Measurements from ENCODE around the gene ULK3.

Gene ULK3

DNA sequence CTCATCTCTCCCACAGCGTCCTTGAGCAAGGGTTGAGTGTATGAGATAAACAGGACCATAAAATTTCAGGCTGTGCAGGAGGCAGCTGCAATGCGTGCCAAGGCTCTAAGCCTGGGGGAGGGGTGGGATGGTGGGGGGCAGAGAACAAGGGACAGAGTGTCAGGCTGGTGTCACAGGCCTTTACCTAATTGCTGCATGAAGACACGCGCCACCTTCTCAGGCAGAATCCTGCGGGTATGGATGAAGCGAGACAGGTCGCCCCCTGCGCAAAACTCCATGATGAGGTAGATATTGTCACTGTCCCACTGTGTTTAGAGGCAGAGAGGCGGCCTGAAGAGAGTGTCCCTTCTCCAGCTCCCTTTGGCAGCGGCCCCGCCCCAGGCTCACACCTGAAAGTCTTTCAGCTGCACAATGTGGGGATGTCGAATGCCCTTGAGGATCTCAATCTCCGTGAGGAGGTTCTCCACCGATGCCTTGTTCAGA lies 1.0 kb downstream of the ULK3 start:
- DNase-seq (ENCODE audit: low read depth in 2 of 3, low spot score in 2 of 3), result no peak

DNA sequence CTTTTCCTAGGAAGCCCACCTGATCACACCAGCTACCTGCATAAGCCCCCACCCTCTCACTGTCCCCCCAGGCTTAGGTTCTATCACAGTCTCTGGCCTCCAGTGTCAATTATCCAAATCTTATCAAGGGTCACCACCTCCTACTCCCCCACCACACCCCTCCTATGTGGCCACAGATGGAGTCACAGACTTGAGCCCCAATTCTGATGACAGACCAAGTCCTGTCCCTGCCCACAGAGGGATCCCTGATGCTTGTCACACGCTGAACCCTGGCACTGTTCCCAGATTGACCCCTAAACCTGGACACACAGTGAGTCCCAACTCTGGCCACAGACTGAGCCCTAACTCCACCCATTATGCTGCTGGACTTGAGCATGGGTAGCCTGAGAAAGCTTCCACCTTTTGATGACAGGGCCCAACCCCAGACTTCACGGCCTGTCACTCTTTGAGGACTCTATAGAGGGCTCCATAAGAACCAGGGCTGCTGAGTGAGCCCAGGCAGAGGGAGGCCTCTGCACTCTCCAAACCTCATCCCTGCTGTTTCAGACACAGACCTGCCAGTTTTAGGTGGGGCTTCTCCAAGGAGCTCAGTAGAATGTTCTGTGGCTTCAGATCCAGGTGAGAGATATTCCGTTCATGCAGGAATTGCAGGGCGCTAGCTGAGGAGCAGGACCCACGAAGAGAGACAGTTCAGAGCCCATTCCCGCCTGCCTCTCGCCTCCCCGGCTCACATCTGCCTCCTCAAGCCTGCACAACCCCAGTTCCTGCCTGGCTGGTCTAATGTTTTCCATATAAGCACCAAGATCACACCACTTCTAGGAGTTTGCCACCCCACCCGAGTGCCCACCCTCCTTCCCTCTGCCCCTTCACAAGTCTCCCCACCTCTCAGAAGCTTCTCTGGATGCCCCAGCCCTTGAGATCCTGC lies 1.8 kb downstream of the ULK3 start:
- DNase-seq (ENCODE audit: low read depth in 2 of 3, low spot score in 2 of 3), result no peak

DNA sequence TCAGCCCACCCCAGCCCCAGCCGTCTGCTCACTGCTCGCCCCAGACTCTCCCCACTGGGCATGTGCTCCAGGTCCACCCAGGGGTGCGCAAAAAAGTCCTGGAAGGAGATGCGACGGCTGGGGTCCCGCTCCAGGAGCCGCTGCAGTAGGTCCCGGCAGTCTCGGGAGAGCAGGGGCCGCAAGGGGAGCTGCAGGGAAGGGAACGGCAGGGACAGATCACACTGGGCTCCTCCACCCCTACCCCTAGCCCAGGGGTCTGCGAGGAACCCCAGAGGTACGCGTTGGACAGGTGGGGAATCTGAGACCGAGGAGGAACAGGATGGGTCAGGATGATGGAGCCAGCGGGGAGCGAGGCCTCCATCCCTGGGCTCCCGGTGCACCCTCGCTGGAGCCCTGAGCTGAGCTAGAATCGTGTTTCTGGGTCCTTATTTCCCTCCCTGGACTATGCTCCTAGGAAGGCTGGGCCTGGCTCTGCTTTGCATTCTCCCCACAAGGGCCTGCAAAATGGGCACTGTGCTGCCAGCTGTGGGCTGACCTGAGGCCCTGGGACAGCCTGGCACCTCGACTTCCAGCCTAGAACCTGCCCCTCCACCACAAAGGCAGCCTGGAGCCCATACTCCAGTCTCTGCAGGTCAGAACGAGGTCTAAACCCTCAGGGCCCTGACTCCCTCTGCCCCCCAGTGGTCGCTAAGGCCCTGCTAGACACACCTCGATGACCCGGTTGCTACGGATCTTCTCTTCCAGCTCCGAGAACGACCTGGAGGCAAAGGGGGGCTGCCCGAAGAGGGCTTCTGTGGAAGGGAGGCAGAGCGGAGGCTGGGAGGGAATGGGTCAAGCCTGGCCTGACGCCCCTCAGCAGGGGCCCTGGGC lies 3.2 kb downstream of the ULK3 start:
- DNase-seq (ENCODE audit: low read depth in 2 of 3, low spot score in 2 of 3), result no peak

DNA sequence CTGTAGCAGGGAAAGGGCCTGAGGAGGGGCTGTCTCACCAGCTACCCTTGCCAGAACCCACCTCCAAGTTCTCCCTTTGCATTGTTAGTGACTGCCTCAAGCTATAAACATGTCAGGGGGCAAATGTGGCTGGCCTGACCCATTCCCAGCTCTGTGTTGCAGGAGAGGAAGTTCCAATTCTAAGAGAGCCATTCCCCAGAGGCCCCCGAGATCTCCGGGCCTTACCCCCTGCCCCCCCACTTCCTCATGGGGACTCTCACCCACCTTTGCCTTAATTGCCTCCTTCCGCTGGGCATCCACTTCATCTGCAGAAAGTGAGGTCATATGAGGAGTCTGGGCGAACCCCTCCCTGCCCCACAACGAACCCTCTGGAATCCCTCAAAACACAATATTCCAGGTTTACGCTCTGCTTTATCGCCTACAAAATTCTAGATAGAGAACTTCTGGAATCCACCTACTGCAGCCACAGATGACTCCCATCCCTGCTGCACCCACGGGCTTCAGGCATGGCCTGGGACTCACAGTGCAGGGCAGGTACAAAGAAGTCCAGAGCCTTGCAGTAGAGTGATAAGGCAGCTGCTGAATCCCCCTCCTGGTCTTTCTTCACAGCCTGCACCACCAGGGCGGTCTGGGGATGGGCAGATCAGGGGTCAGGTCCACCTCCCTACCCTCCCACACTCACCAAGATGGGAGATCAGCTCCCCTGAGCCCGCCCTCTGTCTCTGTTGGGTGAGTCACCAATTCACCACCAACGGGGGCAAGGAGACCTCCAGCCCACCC lies 4.0 kb downstream of the ULK3 start:
- DNase-seq (ENCODE audit: low read depth in 2 of 3, low spot score in 2 of 3), result no peak

DNA sequence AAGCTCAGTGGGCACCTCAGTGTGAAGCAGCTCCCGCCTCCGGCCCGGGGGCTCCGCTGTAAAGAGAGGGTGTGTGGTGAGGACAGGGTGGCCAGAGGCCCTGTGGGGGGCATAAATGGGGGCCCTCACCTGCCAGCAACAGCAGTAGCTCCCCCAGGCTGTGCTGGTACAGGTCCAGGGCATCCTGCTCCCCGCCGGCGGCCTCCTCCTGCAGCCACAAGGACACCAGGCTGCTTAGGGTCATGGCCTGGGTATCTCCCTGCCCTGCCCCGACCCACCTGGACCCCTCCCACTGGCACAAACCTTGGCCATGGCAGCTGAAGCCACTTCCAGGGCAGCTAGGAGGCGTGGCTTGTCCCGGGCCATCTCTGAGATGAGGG lies 4.8 kb downstream of the ULK3 start:
- DNase-seq (ENCODE audit: low read depth in 2 of 3, low spot score in 2 of 3), result no peak

DNA sequence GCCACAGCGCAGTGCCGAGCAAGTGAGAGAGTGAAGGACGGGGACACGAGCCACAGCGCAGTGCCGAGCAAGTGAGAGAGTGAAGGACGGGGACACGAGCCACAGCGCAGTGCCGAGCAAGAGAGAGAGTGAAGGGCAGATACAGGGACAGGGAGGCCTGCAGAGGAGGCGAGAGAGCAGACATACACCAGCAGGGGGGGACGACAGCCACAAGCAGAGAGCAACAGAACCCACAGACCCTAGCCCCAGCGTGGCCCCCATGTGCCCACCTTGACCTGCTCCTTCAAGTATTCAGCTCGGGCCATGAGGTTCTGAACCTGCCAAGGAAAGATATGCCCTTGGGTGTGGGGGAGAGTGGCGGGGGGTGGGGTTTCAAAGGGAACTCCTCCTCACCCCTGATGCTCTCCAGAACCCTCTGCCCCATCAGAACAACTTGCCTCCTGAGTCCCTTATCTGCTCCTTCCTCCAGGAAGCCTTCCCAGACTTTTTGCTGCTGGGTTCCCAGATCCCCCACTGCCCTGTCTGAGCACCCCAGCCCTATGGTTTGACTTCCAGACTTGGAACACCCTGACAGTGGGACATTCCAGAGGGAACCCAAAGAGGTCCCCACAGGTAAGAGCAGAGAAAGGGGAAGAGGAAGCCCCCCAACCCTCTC lies 5.3 kb downstream of the ULK3 start:
- DNase-seq (ENCODE audit: low read depth in 2 of 3, low spot score in 2 of 3), result no peak

DNA sequence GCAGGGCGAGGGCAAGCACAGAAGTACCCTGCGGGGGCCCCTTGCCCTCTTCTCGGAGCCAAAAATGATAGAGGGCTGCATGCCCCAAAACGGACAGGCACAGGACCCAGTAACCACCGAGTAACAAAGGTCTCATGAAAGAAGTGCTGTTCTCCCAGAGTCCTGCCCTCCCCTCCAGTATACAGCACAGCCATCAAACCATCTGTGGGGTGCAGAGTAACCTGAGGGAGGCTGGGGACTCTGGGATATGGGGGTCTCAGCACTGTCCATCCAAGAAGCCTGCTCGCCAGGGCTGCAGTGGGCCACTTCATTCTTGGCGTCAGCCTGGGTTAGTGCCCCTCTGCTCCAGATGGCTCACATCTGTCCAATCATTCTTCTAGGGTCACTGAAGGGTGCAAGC lies 6.1 kb downstream of the ULK3 start:
- DNase-seq (ENCODE audit: low read depth in 2 of 3, low spot score in 2 of 3), result no peak

DNA sequence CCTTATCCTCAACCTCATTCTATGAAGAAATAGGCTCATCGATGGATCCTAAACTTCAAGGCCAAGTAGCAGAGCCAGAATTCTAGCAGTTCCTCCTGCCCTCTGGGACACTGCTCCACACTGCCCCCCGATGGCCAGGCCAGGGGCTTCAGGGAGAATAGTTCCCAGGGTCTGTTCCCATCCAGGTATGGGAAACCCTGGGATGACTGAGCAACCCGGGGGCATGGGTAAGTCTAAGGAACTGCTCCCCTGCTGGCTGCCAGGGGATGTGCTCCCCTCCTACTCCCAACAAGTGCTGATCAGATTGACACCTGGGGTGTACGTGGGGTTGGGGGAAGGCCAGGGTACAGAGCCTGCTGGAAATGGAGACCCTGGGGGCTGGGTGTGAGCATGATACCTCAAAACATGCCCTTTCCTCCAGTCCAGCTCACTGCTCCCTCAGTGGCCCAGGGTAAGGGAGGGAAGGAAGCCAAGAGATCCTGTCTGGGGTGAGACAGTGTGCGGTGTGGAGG lies 7.6 kb downstream of the ULK3 start:
- no peak for DNase-seq (ENCODE audit: low read depth in 2 of 3, low spot score in 2 of 3)

DNA sequence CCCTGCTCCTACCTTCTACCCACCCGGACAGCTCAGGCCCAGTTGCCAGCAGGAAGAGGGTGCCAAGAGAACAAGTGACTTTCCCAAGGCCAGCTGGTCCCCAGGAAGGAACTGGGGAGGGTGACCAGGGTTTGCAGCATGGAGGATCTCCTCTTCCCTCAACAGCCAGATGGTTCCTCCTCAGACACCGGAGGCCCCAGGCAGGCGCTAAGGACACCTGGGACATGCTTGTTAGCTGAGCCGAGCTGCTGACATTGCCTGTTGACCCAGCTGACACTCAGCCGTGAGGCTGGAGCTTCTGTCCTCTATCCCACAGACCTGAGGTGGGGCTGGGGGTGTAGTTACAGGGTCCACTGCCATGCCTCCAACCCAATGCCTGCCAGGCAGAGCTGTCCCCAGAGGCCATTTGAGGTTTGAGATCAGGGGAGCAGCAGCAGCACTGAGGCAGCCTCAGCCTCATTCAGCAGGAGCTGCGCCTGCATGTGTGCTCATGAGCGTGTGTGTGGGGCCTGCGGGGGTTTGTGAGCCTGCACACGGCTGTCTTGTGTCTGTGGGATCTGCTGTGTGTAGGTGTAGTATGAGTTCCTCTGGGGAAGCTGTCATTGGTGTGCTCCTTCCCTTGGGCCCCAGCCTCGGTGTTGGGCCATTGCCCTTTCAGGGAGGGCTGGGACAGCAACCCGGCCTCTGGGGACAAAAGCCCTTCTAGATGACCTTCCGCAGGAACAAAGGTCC lies 9.4 kb downstream of the ULK3 start:
- no peak for DNase-seq (ENCODE audit: low read depth in 2 of 3, low spot score in 2 of 3)

DNA sequence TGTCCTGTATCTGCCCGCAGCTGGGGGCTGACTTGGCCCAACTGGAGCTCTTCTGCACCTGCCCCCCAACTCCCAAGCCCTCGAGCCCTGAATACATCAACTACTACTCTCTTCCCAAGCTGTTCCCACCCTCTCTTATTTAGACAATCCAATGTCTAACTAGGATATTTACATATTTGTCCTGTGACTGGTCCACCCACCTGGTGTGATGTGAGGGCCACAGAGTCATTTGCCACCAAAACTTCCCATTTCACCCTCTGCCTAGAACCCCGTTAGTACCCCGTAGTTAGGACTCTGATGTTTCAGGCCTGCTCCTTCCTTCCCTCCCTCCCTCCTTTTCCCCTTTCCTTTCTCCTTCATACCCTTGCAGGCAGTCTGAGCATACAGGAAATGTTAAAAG lies 10.1 kb downstream of the ULK3 start:
- DNase-seq (ENCODE audit: low read depth in 2 of 3, low spot score in 2 of 3), result no peak

DNA sequence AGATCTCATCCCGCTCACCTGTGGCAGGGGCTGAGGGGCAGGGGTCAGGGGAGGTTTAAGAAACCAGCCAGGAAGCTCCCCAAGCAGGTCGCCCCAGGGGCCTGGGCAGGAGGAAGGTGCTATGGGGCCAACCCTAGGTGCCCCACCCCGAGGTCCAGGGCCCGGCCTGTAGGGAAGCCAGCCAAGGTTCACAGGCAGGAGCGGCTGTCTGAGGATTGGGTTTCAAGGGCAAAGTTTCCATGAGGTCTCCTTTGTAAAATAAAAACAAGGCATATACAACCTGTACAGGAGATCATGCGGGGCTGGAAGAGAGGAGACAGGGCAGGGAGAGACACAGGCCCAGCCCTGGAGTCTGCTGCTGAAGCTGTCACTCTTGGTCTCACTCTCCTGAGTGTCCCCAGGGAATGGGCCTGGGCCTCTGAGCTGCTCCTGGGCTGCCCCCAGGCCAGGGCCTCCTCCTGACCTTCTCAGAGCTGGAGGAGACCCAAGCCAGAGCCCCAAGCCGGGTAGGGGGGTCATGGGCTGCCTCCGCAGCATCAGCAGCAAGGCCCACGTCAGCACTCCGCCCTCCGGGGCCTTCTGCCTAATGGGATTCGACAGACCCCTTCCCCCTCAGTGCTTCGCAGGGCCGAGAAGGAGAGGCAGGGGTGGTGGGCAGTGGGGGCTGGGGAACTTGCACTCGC lies 11.0 kb downstream of the ULK3 start:
- DNase-seq (ENCODE audit: low read depth in 2 of 3, low spot score in 2 of 3), result no peak

DNA sequence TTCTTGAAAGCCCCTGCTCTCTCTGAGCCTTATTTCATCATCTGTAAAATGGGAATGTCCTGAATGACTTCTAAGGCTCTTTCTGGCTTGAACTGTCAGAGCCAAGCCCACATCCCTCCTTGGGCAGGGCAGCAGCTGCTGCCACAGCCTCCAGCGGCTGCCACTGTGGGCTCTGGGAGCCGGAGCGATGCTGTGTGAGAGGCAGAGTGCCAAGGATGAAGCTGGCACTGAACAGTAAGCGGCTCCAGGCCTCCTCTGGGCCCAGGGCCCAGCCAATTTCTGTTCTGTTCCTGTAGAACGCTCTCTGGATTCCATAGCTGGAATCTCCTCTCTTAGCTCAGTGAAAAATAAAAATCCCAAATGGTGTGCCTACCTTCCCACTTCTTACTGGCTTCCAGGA lies 12.1 kb downstream of the ULK3 start:
- no peak for DNase-seq (ENCODE audit: low read depth in 2 of 3, low spot score in 2 of 3)

DNA sequence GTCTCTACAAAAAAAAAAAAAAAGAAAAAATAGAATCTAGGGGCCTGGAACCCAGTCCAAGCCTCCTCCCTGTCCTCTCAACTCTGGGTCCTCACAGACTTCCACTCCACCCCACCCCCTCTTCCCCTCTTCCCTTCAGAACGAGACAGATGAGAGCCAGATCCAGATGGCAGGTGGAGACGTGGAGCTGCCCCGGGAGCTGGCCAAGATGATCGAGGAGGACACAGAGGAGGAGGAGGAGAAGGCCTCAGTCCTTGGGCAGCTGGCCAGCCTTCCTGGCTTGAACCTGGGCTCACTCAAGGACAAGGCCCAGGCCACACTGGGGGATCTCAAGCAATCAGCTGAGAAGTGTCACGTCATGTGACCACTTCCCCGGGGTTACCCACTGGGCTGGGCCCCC lies 13.0 kb downstream of the ULK3 start:
- DNase-seq (ENCODE audit: low read depth in 2 of 3, low spot score in 2 of 3), result no peak

DNA sequence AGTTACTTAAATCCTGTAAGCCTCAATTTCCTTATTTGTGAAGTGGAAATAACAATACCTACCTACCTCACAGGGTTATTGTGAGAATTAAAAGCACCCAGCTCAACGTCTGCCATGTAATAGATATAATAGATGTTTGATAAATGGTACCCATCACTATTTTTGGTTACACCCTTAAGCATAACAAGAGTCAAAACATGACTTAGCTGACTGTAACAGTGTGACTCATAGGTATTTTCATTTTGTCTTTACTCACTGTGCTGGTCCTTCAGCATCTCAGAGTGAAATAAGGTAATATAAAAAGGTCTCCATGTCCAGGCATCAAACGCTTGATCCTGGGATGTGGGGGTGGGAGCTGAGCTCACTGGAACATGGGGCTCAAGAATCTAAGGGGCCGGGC lies 13.5 kb downstream of the ULK3 start:
- no peak for DNase-seq (ENCODE audit: low read depth in 2 of 3, low spot score in 2 of 3)

DNA sequence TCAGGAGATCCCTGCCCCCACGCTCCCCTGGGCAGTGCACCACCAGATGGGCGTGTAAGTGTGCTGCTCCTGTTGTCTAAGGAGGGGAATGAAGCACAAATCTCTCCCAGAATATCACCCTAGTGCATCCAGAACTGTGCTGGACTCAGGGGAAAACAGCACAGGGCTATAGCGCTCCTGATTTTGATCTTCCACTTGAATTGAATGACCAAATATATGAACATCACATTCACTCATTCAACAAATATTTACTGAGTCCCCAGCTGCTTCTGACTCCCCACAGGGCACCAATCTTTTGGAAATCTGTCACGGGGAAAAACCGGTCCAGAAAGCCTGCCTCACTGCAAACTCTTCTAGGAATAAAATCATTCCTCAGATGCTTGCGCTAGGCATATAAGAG lies 14.1 kb downstream of the ULK3 start:
- no peak for DNase-seq (ENCODE audit: low read depth in 2 of 3, low spot score in 2 of 3)

DNA sequence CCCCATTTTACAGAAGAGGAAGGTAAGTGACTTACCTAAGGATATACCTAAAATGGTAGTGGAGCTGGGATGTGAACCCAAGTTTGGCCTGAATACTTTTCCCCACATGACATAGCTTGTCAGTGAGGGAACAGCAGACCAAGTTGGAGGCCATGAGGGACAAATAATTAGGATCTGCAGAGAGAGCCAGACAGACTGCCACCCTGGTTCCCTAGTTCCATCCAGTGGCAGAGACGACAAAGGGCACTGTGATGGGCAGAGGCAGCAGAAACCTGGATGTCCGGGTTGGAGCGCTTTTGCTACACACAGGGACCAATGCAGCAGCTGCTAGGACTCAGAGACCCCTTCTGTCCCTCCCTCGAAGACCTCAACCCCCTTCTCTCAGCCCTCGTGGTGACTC lies 15.3 kb downstream of the ULK3 start:
- DNase-seq (ENCODE audit: low read depth in 2 of 3, low spot score in 2 of 3), result no peak

DNA sequence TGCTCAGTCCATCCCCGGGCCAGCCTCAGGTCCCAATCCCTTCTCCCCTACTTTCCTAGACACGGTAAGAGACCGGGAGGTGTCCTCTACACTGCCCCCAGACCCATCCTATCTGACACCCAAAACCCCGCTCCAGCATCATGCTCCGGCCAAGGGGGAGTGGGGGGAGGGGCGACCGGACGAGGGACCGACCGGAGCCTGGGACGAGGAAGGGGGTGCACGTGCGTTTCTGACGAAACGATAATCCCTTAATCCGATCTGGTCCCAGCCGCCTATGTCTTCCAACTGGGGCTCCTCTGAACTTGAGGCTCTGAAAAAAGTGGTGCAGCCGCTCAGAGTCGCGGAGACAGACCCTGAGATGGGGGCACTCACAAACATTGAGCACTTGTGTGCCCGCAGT lies 16.0 kb downstream of the ULK3 start:
- DNase-seq (ENCODE audit: low read depth in 2 of 3, low spot score in 2 of 3), result no peak

DNA sequence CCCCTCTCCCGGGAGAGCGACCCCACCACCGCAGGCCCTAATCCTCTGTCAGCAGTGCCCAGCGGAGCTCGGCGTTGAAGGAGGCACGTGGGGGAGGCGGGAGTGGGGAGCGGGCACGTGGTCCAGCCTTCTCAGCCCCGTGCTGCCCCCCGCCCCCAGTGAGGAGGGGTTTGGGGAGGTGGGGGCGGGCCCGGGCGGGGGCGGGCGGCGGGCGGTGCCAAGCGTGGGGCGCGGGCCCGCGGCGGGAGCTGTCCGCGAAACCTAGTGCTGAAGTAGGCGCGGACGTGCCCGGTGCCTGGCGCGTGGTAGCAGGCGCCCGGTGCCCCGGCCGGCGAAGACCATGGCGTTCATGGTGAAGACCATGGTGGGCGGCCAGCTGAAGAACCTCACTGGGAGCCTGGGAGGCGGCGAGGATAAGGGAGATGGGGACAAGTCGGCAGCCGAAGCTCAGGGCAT lies 16.6 kb downstream of the ULK3 start, which contains the start of gene CPLX3:
CPLX3 (plus strand) TSS at position 264 of the 456 bp plus-strand sequence; CDS start at position 341, 77 bp downstream.
- no peak for DNase-seq (ENCODE audit: low read depth in 2 of 3, low spot score in 2 of 3)

DNA sequence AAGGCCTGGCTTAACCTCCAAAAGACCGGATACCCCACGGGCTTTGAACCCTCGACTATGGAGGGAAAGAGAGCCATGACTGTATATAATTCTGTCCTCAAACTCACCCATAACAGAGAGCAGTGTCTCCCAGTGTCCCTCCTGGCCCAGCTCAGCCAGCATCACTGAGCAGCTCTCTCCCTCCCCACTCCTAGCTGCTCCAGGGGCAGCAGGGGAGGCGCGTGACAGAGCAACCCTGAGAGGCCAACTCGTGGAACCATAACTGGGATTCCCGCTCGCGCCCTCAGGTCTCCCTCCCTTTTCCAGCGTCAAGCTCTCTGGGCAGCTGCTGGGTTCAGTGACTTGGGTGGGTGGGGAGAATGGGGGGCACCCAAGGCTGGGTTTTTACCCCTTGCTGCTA lies 17.1 kb downstream of the ULK3 start:
- DNase-seq (ENCODE audit: low read depth in 2 of 3, low spot score in 2 of 3), result no peak

All from activated CD8-positive, alpha-beta memory T cell treated with anti-CD3 and anti-CD28 coated beads for 48 hours (primary cell).